A204.1 (cell line): ENCODE results near the gene TFG.
"Not testable (repeated sequence)": the region's sequence is repeated elsewhere in the genome, so short reads cannot be mapped to it uniquely, and the experiment has no call there.

ENCODE experiments used
- FAIRE-seq: peaks from 2 replicates; lab custom pipeline; 2012; peaks lifted over from hg19 to GRCh38; lab: Jason Lieb, UNC

Gene TFG

GRCh38 chr3:100708989-100709841 is at the start of gene TFG:
TSS of gene TFG (plus strand) at chr3:100709494. CDS start at chr3:100713686, 4,192 bp downstream.
- peak; percentile 97 for FAIRE-seq

- not testable (repeated sequence) for FAIRE-seq
Observed at GRCh38 chr3:100661294-100661693, 48.0 kb upstream of the TFG start.

- no peak for FAIRE-seq
Observed at GRCh38 chr3:100662113-100662823, 47.0 kb upstream of the TFG start.

- FAIRE-seq = no peak
Observed at GRCh38 chr3:100665230-100665629, 44.1 kb upstream of the TFG start.

- FAIRE-seq = not testable (repeated sequence)
Observed at GRCh38 chr3:100666699-100667098, 42.6 kb upstream of the TFG start.

GRCh38 chr3:100667316-100667715 is 42.0 kb upstream of the TFG start:
- not testable (repeated sequence) for FAIRE-seq

GRCh38 chr3:100670995-100671394 is 38.3 kb upstream of the TFG start:
- not testable (repeated sequence) for FAIRE-seq

- no peak for FAIRE-seq
Observed at GRCh38 chr3:100681496-100681895, 27.8 kb upstream of the TFG start.

GRCh38 chr3:100682056-100682853 is 27.0 kb upstream of the TFG start:
- no peak for FAIRE-seq

GRCh38 chr3:100682854-100683760 is 26.2 kb upstream of the TFG start:
- no peak for FAIRE-seq

- no peak for FAIRE-seq
Observed at GRCh38 chr3:100693225-100693624, 16.1 kb upstream of the TFG start.

GRCh38 chr3:100695696-100696095 is 13.6 kb upstream of the TFG start:
- no peak for FAIRE-seq

- no peak for FAIRE-seq
Observed at GRCh38 chr3:100696161-100696560, 13.1 kb upstream of the TFG start.

GRCh38 chr3:100697172-100697571 is 12.1 kb upstream of the TFG start:
- no peak for FAIRE-seq

- FAIRE-seq = no peak
Observed at GRCh38 chr3:100697723-100698285, 11.5 kb upstream of the TFG start.

- FAIRE-seq = no peak
Observed at GRCh38 chr3:100698736-100699135, 10.6 kb upstream of the TFG start.

GRCh38 chr3:100700708-100701107 is 8.6 kb upstream of the TFG start:
- FAIRE-seq = no peak

- no peak for FAIRE-seq
Observed at GRCh38 chr3:100702082-100702979, 7.0 kb upstream of the TFG start.

- FAIRE-seq = no peak
Observed at GRCh38 chr3:100702980-100703345, 6.3 kb upstream of the TFG start.

GRCh38 chr3:100703865-100704264 is 5.4 kb upstream of the TFG start:
- FAIRE-seq = no peak
